GM21447 (cell line): ENCODE data around the gene ANP32B.
"Not testable (repeated sequence)": the region's sequence is repeated elsewhere in the genome, so short reads cannot be mapped to it uniquely, and the experiment has no call there.

Experiments used
- ATAC-seq: cut with Tn5 transposase; IDR thresholded peaks from one replicate; pipeline ENCODE4 v1.9.1; 2021; ENCODE audit not compliant: unreplicated experiment

Gene ANP32B

GRCh38 chr9:97982683-97983588, at the start of gene ANP32B:
Gene ANP32B (plus strand): TSS chr9:97983341. CDS start chr9:97983556, 215 bp downstream.
- peak; percentile 59 for ATAC-seq

GRCh38 chr9:97934321-97935115, 48.6 kb upstream of the ANP32B start:
- ATAC-seq: no peak

GRCh38 chr9:97935276-97935675, 47.9 kb upstream of the ANP32B start:
- no peak for ATAC-seq

- no peak for ATAC-seq
Observed at GRCh38 chr9:97936998-97937397, 46.1 kb upstream of the ANP32B start.

- ATAC-seq: peak; percentile 74
Observed at GRCh38 chr9:97938081-97938644, 45.0 kb upstream of the ANP32B start, which contains the start of gene HEMGN. Gene HEMGN (minus strand): TSS chr9:97938172. CDS start chr9:97938136, 36 bp downstream.

GRCh38 chr9:97940233-97940632, 42.9 kb upstream of the ANP32B start:
- no peak for ATAC-seq

GRCh38 chr9:97940741-97941140, 42.4 kb upstream of the ANP32B start:
- no peak for ATAC-seq

GRCh38 chr9:97941323-97941722, 41.8 kb upstream of the ANP32B start:
- ATAC-seq: no peak

GRCh38 chr9:97943308-97943855, 39.8 kb upstream of the ANP32B start:
- no peak for ATAC-seq

- no peak for ATAC-seq
Observed at GRCh38 chr9:97944612-97945011, 38.5 kb upstream of the ANP32B start.

- not testable (repeated sequence) for ATAC-seq
Observed at GRCh38 chr9:97945470-97945869, 37.7 kb upstream of the ANP32B start.

GRCh38 chr9:97947094-97947493, 36.0 kb upstream of the ANP32B start:
- not testable (repeated sequence) for ATAC-seq

GRCh38 chr9:97950873-97951272, 32.3 kb upstream of the ANP32B start:
- not testable (repeated sequence) for ATAC-seq

- peak; percentile 76 for ATAC-seq
Observed at GRCh38 chr9:97954550-97954989, 28.6 kb upstream of the ANP32B start.

- no peak for ATAC-seq
Observed at GRCh38 chr9:97956331-97956730, 26.8 kb upstream of the ANP32B start.

- no peak for ATAC-seq
Observed at GRCh38 chr9:97958812-97959511, 24.2 kb upstream of the ANP32B start.

- ATAC-seq: no peak
Observed at GRCh38 chr9:97959585-97959984, 23.6 kb upstream of the ANP32B start.

- ATAC-seq: not testable (repeated sequence)
Observed at GRCh38 chr9:97960678-97961328, 22.3 kb upstream of the ANP32B start.

- ATAC-seq: no peak
Observed at GRCh38 chr9:97961361-97961760, 21.8 kb upstream of the ANP32B start.

GRCh38 chr9:97962136-97962535, 21.0 kb upstream of the ANP32B start:
- no peak for ATAC-seq
